Activated CD4-positive, alpha-beta T cell treated with anti-CD3 and anti-CD28 coated beads, Interleukin-2, amount 50 U/mL, for 1 hour (primary cell): ENCODE results near the gene PRPSAP1.
A peak's percentile ranks its signal among the peaks of the same experiment; 100 is the strongest.
"Not testable (repeated sequence)": the region's sequence is repeated elsewhere in the genome, so short reads cannot be mapped to it uniquely, and the experiment has no call there.

Experiments
- DNase-seq: peaks from one replicate; pipeline ENCODE4 v3.0.0-alpha.2; 2020

PRPSAP1 gene

DNA sequence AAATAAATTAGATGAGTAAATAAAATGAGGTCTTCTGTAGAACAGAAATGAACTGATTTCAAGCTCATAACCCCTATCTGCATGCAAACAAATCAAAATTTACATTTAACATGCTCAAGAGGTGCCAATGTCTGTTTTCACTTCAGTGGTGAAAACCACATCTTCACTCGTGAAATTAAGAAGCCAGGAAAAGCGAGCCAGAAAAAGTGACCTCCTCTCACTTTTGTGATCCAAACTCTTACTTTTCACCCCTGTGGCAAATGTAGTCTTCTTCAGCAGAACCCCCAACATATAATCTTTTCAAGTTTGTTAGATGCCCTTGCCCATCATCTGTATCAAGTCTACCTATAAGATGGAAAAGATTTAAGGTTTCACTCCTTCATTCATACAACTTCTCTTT lies 36.2 kb downstream of the PRPSAP1 start:
- no peak for DNase-seq

DNA sequence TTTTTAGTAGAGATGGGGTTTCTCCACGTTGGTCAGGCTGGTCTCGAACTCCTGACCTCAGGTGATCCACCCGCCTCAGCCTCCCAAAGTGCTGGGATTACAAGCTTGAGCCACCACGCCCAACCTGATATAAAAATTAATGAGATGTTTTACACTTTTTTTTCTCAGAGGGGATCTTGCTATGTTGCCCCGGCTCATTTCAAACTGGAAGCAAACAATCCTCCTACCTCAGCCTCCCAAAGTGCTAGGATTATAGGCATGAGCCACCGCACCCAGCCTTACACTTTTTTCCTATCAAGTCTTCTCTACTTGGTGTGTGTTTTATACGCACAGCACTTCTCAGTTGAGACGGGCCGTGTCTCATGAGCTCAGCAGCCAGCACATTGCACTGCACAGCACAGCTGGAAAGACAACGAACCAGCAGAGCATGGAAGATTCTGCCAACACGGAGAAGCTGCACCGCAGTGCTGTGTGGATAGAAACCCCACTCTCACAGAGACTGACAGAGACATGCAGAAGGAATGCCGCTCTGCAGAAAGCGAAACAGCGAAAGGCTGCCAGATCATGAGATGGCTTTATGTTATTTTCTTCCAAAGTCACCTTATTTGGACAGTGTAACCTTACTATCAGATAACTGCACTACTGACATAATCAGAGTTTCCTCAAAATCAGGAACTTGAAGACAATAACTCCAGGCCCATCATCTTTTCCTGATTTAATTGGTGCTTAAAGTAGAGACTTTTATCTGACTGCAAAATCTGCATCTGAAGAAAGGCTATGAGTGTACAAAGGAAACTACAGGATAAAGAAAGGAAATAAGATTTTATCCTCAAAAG lies 39.1 kb downstream of the PRPSAP1 start:
- DNase-seq, result no peak

DNA sequence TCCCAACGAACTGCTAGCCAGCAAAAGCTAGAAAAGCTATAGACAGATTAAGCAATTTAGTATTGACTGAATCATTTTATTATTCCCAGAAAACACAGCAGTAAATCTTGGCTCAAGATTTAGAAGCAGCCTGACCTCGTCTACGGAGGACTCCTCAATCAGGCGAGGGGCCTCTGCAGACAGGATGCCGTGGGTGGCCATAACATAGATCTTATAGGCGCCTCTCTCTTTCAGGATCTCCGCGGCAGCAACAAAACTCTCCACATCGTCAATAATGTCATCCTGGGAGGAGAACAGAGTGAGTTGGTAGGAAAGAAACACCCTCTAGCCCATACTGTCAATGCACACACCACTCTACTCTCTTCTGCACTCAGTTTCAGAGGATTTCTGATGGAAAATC lies 41.0 kb downstream of the PRPSAP1 start:
- no peak for DNase-seq

DNA sequence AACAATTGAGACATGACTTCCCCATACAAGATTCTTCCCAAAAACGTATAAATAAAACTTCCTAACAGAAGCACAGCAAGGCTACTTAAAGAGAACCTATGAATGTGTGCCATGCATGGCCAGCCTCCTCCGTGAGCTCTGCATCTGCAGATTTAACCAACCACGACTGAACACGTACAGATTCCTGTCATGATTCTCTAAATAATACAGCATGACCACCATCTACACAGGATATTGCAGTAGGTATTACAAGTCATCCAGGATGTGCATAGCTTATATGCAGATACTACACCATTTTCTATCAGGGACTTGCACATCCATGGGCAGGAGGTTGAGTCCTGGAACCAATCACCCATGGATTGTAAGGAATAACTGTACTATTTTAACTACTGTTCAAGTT lies 44.3 kb downstream of the PRPSAP1 start:
- no peak for DNase-seq

DNA sequence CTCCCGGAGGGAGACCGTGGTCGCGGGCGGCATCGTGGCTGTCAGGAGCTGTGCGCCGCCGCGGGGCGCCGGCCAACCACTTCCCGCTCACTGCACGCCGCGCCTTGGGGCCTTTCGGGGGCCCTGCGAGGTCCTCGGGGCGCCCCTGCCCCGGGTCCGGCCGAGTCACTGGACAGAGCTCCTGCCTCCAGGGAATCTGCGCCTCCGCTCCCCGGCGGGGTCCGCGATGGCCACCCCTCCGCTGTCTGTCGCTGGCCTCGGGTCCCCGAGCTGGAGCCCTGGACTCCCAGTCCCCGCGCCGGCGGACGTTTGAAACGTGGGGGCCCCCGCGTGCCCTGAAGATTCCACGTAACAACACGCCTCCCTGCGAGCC lies 45.8 kb downstream of the PRPSAP1 start, which contains the start of gene QRICH2:
QRICH2 (minus strand) TSS at position 311 of the 373 bp plus-strand sequence; CDS start at position 33, 278 bp downstream.
- no peak for DNase-seq

DNA sequence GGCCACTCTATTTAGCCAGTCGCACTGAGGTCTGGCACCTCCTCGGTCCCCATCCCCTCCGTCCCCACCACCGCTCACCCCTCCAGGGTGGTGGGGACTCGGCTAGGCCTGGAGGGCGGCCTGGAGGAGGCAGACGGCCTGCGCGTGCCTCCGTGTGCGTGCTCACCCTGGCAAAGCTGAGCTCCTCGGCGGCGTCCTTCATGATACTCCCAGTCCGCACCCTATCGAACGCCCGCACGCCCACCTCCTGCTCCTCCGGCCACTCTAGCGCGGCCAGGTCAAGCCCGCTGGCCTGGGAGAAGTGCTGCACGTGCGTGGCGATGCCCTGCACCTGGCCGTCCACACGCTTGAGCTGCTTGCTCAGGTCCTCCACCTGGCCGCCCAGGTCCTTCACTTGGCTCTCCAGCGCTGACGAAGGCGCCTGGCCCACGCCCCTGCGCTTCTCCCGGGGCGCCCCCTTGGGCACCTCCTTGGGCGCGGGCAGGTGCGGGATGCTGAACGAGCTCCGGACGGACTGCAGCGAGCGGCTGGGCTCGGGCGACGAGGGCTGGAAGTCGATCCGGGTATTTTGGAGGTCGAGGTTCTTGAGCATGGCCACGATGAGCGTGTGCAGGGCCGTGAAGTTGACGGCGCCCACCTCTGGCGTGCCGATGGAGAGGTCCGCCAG lies 46.3 kb downstream of the PRPSAP1 start:
- no peak for DNase-seq

DNA sequence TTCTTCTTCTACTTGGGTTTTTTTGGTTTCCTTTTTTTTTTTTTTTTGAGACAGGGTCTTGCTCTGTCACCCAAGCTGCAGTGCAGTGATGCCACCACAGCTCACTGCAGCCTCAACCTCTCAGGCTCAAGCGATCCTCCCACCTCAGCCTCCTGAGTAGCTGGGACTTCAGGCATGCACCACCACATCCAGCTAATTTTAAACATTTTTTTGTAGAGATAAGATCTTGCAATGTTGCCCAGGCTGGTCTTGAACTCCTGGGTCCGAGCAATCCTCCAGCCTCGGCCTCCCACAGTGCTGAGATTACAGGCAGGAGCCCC lies 48.6 kb downstream of the PRPSAP1 start:
- DNase-seq, result not testable (repeated sequence)

DNA sequence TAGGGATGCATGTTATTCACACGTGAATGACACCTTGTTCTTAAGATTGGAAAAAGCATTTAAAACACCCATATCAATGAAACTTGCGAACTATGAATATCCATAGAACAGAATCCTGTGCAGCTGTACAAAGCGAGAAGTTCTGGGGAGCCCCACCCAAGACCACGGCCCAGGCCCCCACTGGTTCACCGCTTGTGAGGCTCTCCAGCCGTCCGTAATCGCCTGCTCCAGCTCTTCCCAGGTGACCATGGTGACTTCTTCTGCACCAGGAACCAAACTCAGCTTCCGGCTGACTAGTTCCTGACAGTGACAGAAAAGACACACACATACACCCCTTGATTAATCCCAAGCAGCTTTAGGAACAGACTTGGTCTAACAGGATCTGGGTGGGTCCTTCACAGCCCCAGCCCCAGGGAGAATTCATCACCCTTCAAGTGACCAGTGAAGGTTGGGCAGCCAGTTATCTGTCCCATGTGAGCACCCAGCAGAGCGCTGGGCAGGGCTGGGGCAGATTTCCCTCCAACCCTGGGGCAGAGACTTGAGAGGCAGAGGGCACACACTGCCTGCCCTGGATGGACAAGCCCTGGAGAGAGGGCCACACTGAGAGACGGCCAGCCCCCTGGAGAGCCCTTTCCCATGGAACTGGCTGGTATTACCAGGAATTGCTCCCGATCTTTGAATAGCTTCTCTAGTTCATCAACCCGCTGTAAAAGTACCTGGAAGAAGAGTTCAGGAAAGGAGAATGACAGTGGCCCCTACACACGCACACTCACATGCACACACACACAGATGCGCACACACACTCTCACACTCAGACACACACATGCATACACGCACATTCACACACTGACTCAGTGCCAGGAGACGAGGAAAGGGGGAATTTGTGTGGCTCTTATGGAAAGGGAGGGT lies 49.2 kb downstream of the PRPSAP1 start:
- no peak for DNase-seq

DNA sequence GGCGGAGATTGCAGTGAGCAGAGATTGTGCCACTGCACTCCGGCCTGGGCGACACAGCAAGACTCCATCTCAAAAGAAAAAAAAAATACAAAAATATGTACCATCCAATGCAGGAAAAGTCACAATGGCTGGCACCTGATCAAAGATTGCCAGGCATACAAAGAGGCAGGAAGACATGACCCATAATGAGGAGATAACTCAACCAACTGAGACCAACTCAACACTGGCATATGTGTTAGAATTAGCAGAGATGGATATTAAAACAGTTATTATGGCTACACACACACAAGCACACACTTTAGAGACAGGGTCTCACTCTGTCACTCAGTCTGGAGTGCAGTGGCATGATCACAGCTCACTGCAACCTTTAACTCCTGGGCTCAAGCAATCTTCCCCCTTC lies 56.3 kb downstream of the PRPSAP1 start:
- no peak for DNase-seq

DNA sequence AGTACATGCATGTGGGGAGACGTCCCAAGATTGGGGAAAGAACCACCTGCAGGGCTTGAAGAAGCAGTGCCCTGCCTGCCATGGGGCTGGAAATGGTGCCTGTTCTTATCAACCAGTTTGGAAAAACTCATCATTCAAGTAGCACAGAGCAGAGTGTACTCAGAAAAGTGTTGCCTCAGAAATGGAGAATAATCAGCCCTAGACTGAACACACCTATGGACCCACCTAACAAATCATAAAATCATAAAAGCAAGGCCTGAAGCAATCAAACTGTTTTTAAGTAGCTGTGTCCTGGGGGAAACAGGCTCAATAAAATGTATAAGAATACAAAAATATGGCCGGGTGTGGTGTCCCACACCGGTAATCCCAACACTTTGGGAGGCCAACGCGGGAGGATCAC lies 56.8 kb downstream of the PRPSAP1 start:
- DNase-seq, result no peak

DNA sequence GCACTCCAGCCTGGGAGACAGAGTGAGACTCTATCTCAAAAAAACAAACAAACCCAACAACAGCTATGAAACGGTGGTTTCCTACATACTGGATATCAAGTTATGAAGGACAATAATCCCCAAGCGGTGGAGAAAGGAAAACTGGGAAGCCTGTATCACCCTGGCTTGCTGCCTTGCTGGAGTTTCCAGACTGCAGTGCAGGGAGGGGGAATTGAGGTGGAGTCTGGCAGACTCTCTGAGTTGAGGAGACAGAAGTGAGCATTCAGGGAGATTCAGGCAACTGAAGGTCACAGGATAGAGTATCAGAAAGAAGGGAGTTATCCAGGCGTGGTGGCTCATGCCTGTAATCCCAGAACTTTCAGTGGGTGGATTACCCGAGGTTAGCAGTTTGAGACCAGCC lies 57.5 kb downstream of the PRPSAP1 start:
- no peak for DNase-seq

DNA sequence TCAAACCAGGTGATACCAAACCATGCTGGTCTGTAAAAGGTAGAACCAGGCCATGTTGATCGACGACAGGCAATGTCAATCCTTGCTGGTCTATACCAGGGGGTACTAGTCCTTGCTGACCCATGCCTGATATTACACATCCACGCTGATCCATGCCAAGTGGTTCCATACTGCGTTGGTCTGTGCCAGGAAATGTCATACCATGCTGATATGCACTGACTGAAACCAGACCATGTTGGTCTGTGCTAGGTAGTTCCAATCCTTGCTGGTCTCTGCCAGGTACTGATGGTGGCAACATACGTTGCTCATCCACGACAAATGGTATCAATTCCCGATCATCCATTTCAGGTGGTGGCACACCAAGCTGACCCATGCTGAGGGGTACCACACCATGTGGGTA lies 60.6 kb downstream of the PRPSAP1 start:
- no peak for DNase-seq

DNA sequence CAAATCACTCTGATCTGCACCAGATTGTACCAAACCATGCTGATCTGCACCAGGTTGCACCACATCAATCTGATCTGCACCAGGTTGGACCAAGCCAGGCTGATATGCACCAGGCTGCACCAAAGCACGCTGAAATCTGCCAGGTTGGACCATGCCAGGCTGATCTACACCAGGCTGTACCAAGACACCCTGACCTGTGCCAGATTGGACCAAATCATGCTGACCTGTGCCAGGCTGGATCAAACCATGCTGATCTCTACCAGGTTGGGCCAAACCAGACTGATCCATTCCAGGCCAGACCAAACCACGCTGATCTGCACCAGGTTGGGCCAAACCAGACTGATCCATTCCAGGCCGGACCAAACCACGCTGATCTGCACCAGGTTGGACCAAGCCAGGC lies 61.1 kb downstream of the PRPSAP1 start:
- DNase-seq, result no peak

DNA sequence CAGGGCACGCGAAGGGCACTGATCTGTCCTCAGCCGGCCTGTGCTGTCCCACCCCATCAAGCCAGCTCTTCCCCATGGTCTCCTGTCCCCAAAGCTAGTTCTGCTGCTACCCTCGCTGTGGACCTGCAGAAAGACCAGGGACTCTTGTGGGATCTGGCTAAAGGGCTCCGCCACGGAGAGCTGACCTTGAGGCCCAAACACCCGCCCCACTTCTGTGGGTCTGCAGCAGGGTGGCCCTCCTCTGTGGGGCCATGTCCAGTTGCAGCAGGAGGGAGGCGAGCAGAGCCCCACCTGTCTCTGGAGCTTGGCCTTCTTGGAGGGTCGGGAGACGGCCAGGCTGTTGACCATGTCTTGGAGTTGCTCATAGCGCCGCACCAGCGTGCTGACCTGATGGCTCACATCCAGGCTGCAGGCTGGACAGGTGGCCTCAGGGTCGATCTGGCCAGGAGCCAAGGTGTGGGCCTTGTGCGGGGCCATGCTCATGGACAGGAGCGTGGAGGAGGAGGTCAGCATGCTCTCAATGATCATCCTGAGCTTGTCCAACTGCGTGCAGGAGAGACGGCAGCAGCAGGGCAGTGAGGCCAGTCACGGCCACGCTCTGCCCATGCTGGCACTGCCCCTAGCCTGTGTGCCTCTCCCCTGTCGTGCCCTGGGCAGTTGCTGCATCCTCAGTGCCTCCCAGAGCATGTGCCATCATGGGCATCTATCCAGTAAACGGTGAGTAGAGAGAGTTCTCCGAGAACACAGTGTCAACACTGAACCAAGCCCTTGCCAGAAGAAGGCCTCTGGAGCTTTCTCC lies 71.9 kb downstream of the PRPSAP1 start:
- DNase-seq, result no peak

DNA sequence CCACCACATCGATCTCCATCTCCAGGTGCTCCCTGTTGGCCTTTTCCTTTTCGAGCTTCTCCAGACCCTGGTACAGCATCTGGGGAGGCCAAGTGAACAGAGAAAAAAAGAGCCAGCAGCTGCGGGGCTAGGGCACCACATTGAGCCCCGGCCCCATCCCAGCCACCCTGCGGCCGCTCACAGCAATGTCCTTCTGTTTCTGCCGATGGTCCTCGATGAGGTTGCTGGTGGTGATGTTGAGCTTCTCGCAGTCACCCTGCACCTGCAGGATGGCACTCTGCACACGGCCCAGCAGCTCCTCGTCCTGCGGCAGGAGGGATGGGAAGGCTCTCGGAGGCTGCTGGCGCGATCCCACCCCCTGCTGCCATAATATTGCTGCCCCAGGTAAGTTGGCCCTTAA lies 73.1 kb downstream of the PRPSAP1 start:
- no peak for DNase-seq

DNA sequence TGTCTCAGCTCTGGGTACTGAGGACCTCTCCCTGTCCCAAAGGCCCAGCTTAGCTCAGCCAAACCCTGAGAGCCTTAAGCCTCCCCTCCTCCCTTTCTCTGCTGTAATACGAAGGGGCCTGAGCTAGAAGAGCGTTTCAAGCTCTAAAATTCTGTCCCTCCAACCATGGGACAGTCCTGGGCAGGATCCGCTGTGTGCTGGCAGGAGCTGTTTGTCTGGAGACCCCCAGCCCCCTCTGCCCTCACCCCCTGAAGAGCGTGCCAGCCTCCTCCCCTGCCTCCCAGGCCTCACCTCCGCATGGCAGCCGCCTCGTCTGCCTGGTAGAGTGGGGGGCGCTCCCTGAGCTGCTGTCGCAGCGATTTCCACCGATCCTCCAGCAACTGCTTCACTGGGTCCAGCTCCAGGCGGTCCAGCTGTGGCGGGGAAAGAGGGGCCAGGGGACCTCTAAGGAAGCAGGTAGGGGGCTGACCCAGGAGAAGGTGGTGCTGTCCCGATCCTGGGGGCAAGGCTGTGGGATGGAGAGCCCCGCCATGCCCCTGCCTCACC lies 73.9 kb downstream of the PRPSAP1 start:
- no peak for DNase-seq

DNA sequence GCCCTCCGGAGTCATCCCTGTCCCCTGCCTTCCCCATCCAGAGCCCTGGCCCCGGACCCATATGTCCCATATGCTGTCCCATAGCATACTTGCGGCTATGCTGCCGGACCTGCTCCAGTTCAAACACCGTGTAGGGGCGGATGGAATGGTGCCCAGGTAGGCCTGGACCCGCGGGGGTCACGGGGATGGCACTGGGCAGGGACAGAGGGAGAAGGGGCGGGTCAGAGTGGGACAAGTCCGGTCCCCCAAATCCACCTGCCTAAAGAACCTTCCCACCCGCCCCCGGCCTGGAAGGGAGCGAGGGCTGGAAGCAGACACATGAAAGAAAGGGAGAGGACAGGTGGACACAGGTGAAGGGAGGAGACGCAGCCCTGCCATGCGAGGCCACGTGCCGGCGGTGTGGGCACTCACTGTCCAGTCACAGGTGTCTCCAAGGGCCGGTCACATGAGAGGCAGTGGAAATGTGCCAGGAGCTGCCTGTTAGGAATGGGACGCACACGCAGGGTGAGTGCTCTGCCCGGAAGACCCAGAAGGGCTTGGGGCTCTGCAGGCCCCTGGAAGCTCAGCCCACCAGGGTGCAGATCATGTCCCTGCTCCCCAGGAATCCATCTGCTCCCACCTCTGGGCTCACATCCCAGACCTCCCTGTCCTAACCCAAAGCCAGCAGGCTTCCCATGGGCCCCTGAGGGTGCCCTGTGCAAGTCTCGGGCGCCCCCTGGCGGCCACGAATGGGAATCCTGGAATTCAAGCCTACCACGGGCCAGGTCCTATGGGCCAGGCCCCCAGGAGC lies 74.6 kb downstream of the PRPSAP1 start:
- peak; percentile 86 for DNase-seq

DNA sequence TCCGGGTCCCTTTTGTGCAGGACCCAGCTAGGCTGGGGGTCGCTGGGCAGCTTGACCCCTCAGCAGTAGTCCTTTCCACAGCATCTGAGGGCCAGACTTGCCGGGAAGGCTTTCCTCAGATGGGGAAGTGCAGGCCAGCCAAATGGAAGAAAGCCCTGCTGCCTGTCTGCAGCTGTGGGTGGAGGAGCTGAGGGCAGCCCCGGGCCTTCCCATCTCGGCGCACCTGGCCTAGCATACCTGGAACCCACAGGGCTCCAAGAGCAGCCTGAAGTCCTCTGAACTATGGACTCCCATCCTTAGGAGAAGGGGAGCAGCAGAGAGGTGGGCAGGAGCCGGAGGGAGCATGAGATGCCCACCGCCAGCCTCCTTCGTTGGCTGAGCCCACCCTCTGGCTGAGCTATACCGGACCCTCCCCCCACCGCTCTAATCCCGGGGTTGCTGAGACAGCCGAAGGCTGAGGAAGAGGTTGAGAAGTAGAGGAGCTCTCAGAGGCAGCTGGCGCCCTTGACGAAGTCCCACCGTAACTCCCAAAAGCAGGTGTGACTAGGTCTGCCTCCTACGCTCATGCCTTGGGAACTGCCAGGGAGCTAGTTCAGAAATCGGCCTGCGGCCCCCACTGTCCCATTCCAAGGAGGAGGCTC lies 75.3 kb downstream of the PRPSAP1 start:
- no peak for DNase-seq

DNA sequence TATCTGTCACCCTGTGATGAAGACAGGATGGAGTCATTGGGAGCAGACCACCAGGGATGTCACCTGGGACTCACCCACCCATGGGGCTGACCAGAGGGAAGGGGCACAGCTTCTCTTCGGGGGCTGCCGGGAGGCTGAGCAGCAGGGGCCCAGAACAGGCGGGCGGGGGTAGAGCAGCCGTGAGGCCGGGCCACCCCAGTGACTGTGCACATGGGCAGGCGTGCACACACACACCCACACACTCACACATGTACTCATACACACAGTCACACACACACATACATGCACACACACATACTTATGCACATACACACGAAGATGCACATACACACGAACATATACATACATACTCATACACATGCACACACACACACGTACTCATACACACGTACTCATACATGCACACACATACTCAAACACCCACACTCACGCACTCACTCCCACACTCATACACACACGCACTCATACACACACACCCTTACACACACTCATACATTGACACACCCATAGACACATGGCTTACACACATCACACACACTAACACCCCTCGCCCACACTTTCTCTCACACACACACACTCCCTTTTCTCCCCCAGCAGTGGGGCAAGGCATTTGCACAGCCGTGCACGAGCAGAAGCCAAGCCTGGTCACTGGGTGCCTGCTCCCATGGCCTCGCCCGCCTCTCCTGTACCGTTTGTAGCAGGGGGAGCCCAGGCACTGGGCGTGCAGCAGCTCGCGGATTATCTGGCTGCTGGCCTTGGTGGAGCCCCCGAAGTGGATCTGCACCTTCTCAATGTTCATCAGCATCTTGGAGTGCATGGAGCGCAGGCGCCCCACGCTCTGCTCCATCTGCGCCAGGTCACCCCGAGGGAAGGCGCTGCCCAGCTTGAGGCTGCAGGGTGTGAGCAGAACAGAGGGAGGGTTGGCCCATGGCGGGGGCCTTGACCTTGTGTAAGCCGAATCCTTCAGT lies 76.1 kb downstream of the PRPSAP1 start:
- DNase-seq, result no peak
